ENCODE results near the gene VARS1.

DNA sequence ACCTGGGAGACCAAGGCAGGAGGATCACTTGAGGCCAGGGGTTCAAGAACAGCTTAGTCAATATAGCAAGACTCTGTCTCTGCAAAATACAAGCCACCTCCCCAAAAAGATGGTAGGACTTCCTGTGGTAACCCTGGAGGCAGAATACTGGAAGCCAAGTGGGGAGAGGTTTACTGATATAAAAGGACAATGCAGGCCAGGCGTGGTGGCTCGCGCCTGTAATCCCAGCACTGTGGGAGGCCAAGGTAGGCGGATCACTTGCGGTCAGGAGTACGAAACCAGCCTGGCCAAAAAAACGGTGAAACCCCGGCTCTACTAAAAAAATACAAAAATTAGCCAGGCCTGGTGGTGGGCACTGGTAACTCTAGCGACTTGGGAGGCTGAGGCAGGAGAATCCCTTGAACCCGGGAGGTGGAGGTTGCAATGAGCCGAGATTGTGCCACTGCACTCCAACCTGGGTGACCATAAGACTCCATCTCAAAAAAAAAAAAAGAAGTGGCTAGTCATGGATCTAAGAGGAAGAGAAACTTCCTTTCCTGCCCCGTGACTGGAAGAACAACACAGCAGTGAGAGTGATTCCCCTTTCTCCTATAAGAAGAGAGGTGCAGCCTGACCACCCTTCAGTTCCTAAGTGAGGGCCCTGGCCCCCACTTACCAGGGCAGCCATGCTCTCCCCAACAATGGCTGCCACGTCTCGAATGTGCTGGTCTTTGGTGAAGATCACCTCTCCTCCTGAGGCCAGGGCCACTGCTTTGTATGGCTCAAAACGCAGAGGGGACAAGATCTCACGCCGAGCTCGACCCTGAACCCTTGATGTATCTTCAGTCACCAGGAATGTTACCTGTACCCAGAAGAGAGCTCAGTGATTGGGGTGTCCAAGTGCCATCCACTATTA, 26.9 kb downstream of the VARS1 start:
- TF ChIP-seq, protein P1, sequence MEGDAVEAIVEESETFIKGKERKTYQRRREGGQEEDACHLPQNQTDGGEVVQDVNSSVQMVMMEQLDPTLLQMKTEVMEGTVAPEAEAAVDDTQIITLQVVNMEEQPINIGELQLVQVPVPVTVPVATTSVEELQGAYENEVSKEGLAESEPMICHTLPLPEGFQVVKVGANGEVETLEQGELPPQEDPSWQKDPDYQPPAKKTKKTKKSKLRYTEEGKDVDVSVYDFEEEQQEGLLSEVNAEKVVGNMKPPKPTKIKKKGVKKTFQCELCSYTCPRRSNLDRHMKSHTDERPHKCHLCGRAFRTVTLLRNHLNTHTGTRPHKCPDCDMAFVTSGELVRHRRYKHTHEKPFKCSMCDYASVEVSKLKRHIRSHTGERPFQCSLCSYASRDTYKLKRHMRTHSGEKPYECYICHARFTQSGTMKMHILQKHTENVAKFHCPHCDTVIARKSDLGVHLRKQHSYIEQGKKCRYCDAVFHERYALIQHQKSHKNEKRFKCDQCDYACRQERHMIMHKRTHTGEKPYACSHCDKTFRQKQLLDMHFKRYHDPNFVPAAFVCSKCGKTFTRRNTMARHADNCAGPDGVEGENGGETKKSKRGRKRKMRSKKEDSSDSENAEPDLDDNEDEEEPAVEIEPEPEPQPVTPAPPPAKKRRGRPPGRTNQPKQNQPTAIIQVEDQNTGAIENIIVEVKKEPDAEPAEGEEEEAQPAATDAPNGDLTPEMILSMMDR (IDR thresholded peaks at IDR 0.05; ENCODE audit: low read length), result no peak
- TF ChIP-seq EZH2 (optimal IDR thresholded peaks at IDR 0.05; ENCODE audit: low read depth, low read length) (no peak), EZH2phosphoT487 (IDR thresholded peaks at IDR 0.05; ENCODE audit: low read length) (no peak)

Data from MM.1S (cell line).